GM12874 (cell line): Measurements from ENCODE around the gene GSDME.

Experiments
- CTCF ChIP-seq: IDR thresholded peaks from 2 replicates; pipeline ENCODE4 v1.5.1; 2011; ENCODE audit warnings: low read depth, mild to moderate bottlenecking, control low read depth, low read length, moderate library complexity; ENCODE audit not compliant: insufficient read depth

Gene GSDME

GRCh38 chr7:24717694-24718320, 39.5 kb downstream of the GSDME start:
- no peak for TF ChIP-seq CTCF

DNA sequence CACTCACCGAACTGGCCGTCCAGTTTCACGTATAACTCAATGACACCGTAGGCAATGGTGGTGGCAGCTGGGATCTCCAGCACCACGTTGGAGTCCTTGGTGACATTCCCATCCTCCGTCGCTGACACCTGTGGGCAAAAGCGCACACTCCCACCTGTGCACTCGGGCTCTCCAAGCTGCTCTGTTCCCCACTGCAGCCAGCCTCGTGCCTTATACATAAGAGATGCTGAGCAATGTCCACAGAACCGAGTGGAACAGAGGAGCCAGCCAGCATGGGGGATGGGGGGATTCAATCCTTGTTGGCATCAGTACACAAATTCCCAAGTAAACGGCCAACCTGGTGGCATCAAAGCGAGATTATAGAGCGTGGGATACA, 40.0 kb downstream of the GSDME start:
- TF ChIP-seq CTCF: no peak

GRCh38 chr7:24716480-24717246, 40.6 kb downstream of the GSDME start:
- TF ChIP-seq CTCF: no peak

GRCh38 chr7:24715661-24716479, 41.4 kb downstream of the GSDME start:
- peak; percentile 68 for TF ChIP-seq CTCF

- TF ChIP-seq CTCF: no peak
Measured at GRCh38 chr7:24715171-24715570, 42.1 kb downstream of the GSDME start.

DNA sequence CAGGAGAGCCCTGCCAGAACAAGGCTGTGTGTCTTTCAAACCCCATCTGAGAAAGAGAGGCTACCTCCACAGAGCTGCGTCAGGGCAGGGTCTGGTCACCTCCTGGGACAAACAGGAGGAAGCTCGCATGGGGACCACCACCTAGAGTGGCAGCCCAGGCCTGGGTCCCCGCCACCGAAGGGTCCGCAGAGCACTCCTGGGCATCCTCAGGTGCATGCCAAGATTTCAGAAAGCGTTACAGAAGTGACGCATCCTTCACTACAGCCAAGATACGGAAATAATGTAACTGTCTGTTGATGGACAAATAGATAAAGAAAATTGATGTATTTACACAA, 42.6 kb downstream of the GSDME start:
- no peak for TF ChIP-seq CTCF
